MCF 10A (cell line): ENCODE results near the gene DRD1. TPM values are rescaled to one million over a fixed set of nuclear protein-coding genes. Genes with fewer than 3 reads are reported as not detected.
"Not testable (repeated sequence)": the region's sequence is repeated elsewhere in the genome, so short reads cannot be mapped to it uniquely, and the experiment has no call there.

ENCODE experiments used
- BruUV-seq: library from RNA; stranded (reverse); fragments of 400-500 nt; replicated peaks from 2 replicates; lab custom pipeline; 2021; lab: Mats Ljungman, UMichigan
- CTCF ChIA-PET: fragments of 300-600 bp; sonication (Branson Sonifier 250); formaldehyde crosslinking; extraction: SDS; loops from one replicate; lab custom pipeline; 2021; ENCODE audit warnings: antibody characterized with exemption, inconsistent platforms; lab: Yijun Ruan, JAX
- POLR2A ChIA-PET: fragments of 300-600, 350-650 bp; sonication (Branson Sonifier 250); formaldehyde crosslinking; extraction: SDS; loops from one replicate; lab custom pipeline; 2020; ENCODE audit warnings: antibody characterized with exemption, inconsistent platforms; lab: Yijun Ruan, JAX
- DNase-seq: peaks from one replicate; pipeline ENCODE4 v3.0.0-alpha.2; 2018; ENCODE audit not compliant: unreplicated experiment
- H3K27ac Mint-ChIP-seq: one replicate; pipeline ENCODE4 v1.8.0; 2022; ENCODE audit warnings: mild to moderate bottlenecking, low read depth, mixed read lengths; ENCODE audit not compliant: unreplicated experiment
- H3K27me3 Mint-ChIP-seq: one replicate; pipeline ENCODE4 v1.8.0; 2022; ENCODE audit warnings: mixed read lengths; ENCODE audit not compliant: insufficient read depth, unreplicated experiment
- H3K36me3 Mint-ChIP-seq: one replicate; pipeline ENCODE4 v1.8.0; 2022; ENCODE audit warnings: mild to moderate bottlenecking, moderate library complexity, mixed read lengths; ENCODE audit not compliant: insufficient read depth, unreplicated experiment
- H3K4me1 Mint-ChIP-seq: one replicate; pipeline ENCODE4 v1.8.0; 2022; ENCODE audit warnings: mixed read lengths; ENCODE audit not compliant: insufficient read depth, unreplicated experiment
- H3K4me3 Mint-ChIP-seq: one replicate; pipeline ENCODE4 v1.8.0; 2022; ENCODE audit warnings: mild to moderate bottlenecking, moderate library complexity, mixed read lengths; ENCODE audit not compliant: unreplicated experiment
- H3K9me3 Mint-ChIP-seq: one replicate; pipeline ENCODE4 v1.8.0; 2022; ENCODE audit warnings: mixed read lengths; ENCODE audit not compliant: unreplicated experiment
- intact Hi-C: fragments of 100-400 bp; cut with micrococcal nuclease; formaldehyde crosslinking; loops from 2 replicates; pipeline ENCODE4 v1.14.1; 2022
- total RNA-seq: library from RNA; stranded (reverse); gene quantifications from 2 replicates; pipeline ENCODE4 v1.2.3, GENCODE V29; 2022
- TF ChIP-seq, protein P1 (sequence below): fragments of 200-600 bp; IDR thresholded peaks from one replicate; pipeline ENCODE4 v1.8.0; 2022; ENCODE audit warnings: antibody characterized with exemption, mild to moderate bottlenecking; ENCODE audit not compliant: unreplicated experiment

DRD1 gene
- total RNA-seq, 1 experiment from 2014 or later: not detected

DNA sequence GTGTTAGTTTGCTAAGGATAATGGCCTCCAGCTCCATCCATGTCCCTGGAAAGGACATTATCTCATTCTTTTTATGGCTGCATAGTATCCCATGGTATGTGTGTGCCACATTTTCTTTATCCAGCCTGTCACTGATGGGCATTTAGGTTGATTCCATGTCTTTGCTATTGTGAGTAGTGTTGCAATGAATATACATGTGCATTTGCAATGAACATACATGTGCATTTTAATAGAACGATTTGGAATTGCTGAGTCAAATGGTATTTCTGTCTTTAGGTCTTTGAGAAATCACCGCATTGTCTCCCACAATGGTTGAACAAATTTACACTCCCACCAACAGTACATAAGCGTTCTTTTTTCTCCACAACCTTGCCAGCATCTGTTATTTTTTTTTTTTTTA is 37.7 kb downstream of the DRD1 start:
- TF ChIP-seq, protein P1, sequence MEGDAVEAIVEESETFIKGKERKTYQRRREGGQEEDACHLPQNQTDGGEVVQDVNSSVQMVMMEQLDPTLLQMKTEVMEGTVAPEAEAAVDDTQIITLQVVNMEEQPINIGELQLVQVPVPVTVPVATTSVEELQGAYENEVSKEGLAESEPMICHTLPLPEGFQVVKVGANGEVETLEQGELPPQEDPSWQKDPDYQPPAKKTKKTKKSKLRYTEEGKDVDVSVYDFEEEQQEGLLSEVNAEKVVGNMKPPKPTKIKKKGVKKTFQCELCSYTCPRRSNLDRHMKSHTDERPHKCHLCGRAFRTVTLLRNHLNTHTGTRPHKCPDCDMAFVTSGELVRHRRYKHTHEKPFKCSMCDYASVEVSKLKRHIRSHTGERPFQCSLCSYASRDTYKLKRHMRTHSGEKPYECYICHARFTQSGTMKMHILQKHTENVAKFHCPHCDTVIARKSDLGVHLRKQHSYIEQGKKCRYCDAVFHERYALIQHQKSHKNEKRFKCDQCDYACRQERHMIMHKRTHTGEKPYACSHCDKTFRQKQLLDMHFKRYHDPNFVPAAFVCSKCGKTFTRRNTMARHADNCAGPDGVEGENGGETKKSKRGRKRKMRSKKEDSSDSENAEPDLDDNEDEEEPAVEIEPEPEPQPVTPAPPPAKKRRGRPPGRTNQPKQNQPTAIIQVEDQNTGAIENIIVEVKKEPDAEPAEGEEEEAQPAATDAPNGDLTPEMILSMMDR: no peak

DNA sequence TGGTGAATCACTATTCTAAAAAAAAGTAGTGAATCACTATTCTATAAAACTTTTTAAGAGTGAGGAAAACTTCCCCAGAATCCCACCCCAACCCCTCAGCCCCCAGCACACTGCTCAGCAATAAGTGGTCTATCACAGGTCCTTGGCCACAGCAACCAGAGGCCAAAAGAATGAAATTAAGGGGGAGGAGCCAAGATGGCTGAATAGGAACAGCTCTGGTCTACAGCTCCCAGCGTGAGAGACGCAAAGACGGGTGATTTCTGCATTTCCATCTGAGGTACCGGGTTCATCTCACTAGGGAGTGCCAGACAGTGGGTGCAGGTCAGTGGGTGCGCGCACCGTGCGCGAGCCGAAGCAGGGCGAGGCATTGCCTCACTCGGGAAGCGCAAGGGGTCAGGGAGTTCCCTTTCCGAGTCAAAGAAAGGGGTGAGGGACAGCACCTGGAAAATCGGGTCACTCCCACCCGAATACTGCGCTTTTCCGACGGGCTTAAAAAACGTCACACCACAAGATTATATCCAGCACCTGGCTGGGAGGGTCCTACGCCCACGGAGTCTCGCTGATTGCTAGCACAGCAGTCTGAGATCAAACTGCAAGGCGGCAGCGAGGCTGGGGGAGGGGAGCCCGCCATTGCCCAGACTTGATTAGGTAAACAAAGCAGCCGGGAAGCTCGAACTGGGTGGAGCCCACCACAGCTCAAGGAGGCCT is 46.2 kb downstream of the DRD1 start:
- H3K27ac Mint-ChIP-seq, H3K4me1 Mint-ChIP-seq, H3K36me3 Mint-ChIP-seq, POLR2A ChIA-PET, intact Hi-C loops, H3K9me3 Mint-ChIP-seq, BruUV-seq, H3K4me3 Mint-ChIP-seq, CTCF ChIA-PET, DNase-seq: not testable (repeated sequence)
- peaks cover 11% of the 10 kb centered on the region for H3K27me3 Mint-ChIP-seq

More for the DNA sequence above, 37.7 kb downstream of the DRD1 start:
- BruUV-seq: no TSS peak
- Mint-ChIP-seq H3K36me3 (no peaks in the 10 kb centered on the region), H3K9me3 (peaks cover 7% of the 10 kb centered on the region), H3K4me3 (no peak overlapping the region), H3K27ac (no peak overlapping the region), H3K27me3 (peaks cover 20% of the 10 kb centered on the region), H3K4me1 (no peaks in the 10 kb centered on the region)
- DNase-seq: no peak
- intact Hi-C loops: no loop called here
- ChIA-PET POLR2A (interaction anchor here (0.7 kb wide), 1 partner anchor 405 kb away, joined by 4 read pairs; no protein-coding TSS in a partner anchor), CTCF (interaction anchor here (0.7 kb wide), 2 partner anchors 54 to 58 kb away, joined by 3 to 4 read pairs; no protein-coding TSS in a partner anchor)

DNA sequence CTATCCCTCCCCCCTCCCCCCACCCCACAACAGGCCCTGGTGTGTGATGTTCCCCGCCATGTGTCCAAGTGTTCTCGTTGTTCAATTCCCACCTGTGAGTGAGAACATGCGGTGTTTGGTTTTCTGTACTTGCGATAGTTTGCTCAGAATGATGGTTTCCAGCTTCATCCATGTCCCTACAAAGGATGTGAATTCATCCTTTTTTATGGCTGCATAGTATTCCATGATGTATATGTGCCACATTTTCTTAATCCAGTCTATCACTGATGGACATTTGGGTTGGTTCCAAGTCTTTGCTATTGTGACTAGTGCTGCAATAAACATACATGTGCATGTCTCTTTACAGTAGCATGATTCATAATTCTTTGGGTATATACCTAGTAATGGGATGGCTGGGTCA is 48.6 kb downstream of the DRD1 start:
- H3K27ac Mint-ChIP-seq, H3K4me1 Mint-ChIP-seq, POLR2A ChIA-PET, H3K36me3 Mint-ChIP-seq, H3K4me3 Mint-ChIP-seq, H3K9me3 Mint-ChIP-seq, intact Hi-C loops, BruUV-seq, DNase-seq: not testable (repeated sequence)
- CTCF ChIA-PET: interaction anchor here (0.7 kb wide), 1 partner anchor 1110 kb away, joined by 4 read pairs; no protein-coding TSS in a partner anchor
- H3K27me3 Mint-ChIP-seq: peaks cover 11% of the 10 kb centered on the region

DNA sequence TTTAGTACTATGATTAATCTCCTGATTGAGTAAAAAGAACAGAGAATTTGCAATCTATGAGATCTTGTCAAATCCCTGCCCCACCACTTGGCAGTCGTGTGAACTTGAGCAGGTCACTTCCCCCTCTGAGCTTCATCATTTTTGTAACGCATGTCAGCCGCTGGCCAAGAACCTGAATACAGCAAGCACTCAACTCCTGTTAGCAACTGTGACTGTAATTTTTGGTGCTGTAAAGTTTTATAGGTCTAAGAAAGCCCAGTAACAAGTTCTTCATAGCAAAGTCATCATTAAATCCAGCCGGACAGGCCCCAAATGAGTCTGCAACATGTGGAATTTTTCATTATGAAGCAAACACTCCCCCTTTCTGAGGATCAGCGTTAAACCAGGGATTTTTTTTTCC is 49.4 kb downstream of the DRD1 start:
- Mint-ChIP-seq H3K4me1 (no peaks in the 10 kb centered on the region), H3K27ac (no peak overlapping the region), H3K36me3 (no peaks in the 10 kb centered on the region), H3K27me3 (peaks cover 11% of the 10 kb centered on the region), H3K9me3 (no peaks in the 10 kb centered on the region), H3K4me3 (no peak overlapping the region)
- TF ChIP-seq, protein P1: no peak
- ChIA-PET CTCF (no interaction called here), POLR2A (no interaction called here)
- intact Hi-C loops: no loop called here
- DNase-seq: no peak
- no TSS peak for BruUV-seq

DNA sequence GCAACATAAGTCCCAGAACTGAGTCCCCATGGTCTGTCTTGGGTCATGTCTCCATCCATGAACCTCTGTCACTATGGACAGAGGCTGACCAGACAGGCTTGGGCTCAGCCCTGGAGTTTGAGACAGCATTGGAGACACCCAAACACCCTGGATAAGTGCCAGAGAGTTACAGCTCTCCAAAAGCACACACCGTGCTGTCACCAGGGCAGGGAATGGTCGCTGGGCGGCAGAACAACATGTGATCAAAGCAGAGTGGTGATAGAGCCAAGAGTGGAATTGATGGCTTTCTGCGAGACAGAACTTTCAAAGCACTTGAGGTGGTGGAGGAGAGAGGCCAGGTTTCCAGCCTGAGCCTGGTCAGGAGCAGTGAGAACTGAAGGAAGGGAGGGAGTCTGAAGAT is 50.1 kb downstream of the DRD1 start:
- Mint-ChIP-seq H3K4me1 (no peaks in the 10 kb centered on the region), H3K27ac (no peak overlapping the region), H3K9me3 (no peaks in the 10 kb centered on the region), H3K36me3 (no peaks in the 10 kb centered on the region), H3K27me3 (peaks cover 11% of the 10 kb centered on the region), H3K4me3 (no peak overlapping the region)
- BruUV-seq: no TSS peak
- CTCF ChIA-PET: no interaction called here
- POLR2A ChIA-PET: no interaction called here
- DNase-seq: no peak
- TF ChIP-seq, protein P1: no peak
- intact Hi-C loops: no loop called here
